AG08395 (cell line): ENCODE measurements around the gene KCTD4.
A peak's percentile ranks its signal among the peaks of the same experiment; 100 is the strongest.
"Not testable (repeated sequence)": the region's sequence is repeated elsewhere in the genome, so short reads cannot be mapped to it uniquely, and the experiment has no call there.

ENCODE experiments used
- DNase-seq: peaks from one replicate; pipeline ENCODE4 v3.0.0; 2012; ENCODE audit warnings: mixed read lengths, low spot score

KCTD4 gene

GRCh38 chr13:45200701-45201232 lies at the start of gene KCTD4:
Gene KCTD4, minus strand, starts transcription at chr13:45201045. Its CDS starts 6,478 bp downstream, at chr13:45194567.
- DNase-seq: no peak

DNA sequence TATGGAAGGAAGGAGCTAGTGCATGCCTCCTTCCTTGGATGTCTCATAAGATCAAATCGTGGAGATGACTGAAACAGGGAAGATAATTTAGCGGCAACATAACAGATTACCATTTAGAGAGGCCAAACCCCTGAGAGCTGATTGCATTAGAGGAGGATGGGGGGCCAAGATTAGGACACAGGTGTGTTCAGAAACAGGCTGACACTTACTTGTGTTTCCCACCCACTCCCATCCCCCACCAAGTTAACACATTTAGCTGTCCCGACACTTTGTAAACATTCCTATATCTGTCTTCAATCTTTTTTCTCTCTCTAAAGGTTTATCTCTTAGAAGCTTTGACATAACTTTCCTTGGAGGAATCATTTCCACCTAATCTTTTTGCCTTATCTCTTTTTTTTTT lies 48.8 kb upstream of the KCTD4 start:
- no peak for DNase-seq

GRCh38 chr13:45244736-45245135 lies 43.9 kb upstream of the KCTD4 start:
- DNase-seq: not testable (repeated sequence)

DNA sequence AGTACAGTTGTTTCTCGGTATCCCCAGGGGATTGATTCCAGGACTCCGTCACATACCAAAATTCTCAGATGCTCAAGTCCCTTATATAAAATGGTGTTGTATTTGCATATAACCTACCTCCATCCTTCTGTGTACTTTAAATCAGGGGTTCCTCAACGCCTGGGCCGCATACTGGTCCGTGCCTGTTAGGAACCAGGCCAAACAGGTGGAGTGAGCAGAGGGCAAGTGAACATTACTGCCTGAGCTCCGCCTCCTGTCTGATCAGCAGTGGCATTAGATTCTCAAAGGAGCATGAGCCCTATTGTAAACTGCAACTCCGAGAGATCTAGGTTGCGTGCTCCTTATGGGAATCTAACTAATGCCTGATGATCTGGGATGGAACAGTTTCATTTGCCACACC lies 42.2 kb upstream of the KCTD4 start:
- DNase-seq: no peak

GRCh38 chr13:45242524-45242923 lies 41.7 kb upstream of the KCTD4 start:
- no peak for DNase-seq

- peak; percentile 58 for DNase-seq
These were observed 41.2 kb upstream of the KCTD4 start for GRCh38 chr13:45242070-45242469.

DNA sequence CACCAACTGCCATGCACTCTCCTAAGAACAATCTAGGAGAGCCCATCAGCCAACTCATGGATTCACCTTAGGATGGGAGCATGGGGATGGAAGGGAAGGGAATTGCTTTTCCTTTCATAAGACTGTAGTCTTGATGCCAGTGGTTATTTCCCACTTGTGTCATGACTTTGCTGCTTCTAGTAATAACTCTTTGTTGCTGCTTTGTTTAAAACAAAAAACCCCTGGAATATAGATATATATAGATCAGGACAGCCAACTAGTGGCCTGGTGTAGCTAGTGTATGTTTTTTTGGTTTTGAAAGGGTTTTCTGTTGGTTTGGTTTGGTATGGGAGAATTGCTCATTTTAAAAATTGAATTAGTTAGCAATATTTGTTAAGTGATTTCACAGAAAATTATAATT lies 39.3 kb upstream of the KCTD4 start:
- no peak for DNase-seq

- DNase-seq: peak; percentile 52
These were observed 38.3 kb upstream of the KCTD4 start for GRCh38 chr13:45238945-45239795.

- no peak for DNase-seq
These were observed 31.7 kb upstream of the KCTD4 start for GRCh38 chr13:45232591-45232990.

DNA sequence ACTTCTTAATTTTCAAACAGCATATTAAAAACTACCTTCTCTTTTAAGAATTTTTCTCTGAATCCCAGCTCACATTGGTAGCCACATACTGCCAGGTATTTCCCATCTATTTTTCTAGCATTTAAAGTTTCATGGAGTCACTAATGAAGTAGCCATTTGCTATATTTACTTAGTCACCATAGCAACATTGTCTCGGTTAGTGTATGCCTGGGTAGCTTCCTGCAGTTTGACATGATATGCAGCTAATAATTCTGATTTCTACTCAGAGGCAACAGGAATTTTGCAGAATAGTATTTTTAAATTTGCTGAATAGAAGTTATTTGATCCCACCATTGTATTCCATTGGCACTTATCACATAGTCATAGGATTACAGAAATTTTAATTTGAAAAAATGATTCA lies 30.9 kb upstream of the KCTD4 start:
- peak; percentile 14 for DNase-seq

GRCh38 chr13:45231305-45231704 lies 30.5 kb upstream of the KCTD4 start:
- no peak for DNase-seq

- no peak for DNase-seq
These were observed 28.3 kb upstream of the KCTD4 start for GRCh38 chr13:45229172-45229571.

GRCh38 chr13:45228002-45228401 lies 27.2 kb upstream of the KCTD4 start:
- DNase-seq: no peak

DNA sequence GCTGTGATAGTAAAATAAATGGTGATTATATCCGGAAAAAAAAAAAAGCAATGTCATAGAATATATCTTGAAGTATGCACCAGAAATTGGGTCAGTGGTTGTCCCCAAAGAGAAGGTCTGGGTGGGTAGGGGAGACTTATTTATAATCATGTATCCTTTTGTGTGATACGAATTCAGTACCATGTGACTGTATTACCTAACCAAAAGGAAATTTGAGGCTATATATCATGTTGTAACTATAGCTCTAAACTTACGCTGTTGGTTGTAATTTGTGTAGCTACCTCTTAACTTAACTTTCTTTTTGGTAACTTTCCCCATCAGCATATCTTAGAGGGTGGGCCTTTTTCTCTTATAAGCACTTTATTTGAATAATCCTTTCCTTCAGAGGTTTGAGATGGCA lies 25.2 kb upstream of the KCTD4 start:
- no peak for DNase-seq

DNA sequence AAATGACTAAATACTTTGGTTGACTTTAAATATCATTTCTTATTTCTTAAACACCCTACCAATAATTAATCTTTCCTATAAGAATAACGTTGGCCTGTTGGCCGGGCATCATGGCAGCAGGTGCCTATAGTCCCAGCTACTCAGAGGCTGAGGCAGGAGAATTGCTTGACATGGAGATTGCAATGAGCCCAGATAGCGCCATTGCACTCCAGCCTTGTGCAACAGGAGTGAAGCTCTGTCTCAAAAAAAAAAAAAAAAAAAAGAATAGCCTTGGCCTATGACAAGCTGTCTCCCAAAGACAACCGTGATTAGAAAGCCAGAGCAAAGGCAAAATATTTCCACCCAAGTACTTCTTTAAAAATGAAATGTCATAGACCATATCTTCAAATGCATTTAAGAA lies 24.5 kb upstream of the KCTD4 start:
- no peak for DNase-seq

DNA sequence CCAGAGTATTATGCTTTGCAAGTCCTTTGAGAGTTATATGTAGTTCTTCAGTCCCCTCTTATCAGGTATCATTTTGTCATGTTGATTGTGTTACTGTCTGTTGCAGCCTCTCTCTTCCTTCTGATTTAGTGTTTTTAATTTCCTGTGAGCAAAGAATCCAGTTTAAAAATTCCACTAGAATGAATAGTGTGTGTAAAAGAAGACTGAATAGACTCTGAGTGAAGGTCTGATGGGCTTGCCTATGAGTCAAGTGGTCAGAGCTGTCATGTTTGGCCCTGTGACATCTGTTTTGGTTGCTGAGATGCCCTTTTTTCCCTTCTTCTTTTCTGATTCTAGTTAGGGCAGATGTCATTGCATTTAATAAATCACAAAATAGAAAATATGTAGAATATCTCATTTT lies 23.3 kb upstream of the KCTD4 start:
- DNase-seq: peak; percentile 44

GRCh38 chr13:45222919-45223318 lies 22.1 kb upstream of the KCTD4 start:
- DNase-seq: no peak

- no peak for DNase-seq
These were observed 21.7 kb upstream of the KCTD4 start for GRCh38 chr13:45222516-45222915.

DNA sequence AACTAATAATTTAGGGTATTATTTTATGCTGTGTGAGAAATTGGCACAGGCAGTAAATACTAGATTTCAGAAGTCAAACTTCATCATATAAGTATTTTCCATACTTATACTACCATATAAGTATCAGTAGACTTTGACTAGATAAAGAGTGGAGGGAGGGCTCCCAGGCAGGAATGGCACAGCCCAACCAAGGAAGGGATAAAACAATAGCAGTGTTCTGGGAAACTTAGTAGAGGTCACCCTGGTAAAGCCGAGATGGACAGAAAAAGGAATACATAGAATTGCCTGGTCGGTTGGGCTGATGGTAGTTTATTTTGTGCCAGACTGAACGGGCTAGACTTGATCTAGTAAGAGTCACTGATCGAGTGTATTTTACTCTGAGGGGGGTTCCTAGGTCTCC lies 19.6 kb upstream of the KCTD4 start:
- DNase-seq: no peak

- DNase-seq: peak; percentile 37
These were observed 19.1 kb upstream of the KCTD4 start for GRCh38 chr13:45219938-45220375.

DNA sequence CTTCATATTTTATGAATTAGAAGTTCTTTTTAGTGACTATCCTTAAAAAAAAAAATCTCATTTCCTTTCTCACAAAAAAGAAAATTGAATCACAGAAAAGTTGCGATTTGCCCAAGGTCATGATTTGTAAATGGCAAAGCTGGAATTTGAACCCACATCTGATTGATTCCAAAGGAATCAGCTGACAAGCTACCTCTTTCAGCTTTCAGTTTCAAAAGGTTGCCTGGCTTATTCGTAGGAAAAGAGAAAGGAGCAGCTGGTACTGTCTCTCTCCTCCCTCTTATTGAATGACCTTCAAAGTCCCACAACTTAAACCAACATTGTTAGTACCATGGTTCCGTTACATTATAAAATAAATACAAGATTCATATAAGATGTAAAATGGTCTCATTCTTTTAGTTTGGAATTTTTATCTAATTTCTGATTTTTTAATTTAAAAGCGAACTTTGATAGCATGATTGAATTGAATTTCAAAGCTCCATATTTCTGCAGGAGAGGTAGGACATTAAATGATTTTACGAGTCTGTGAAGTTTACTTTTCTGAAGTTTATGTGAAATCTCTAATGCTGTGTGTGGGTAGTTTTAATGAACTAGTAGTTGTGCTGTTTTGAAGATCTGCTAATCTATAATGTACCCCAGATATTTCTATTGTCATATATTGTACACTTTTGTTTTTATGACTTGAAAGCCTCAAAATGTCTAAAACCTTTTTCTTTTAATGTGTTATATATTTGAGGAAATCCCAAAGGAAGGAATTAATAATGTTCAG lies 18.5 kb upstream of the KCTD4 start:
- no peak for DNase-seq

GRCh38 chr13:45218689-45219088 lies 17.8 kb upstream of the KCTD4 start:
- DNase-seq: no peak

DNA sequence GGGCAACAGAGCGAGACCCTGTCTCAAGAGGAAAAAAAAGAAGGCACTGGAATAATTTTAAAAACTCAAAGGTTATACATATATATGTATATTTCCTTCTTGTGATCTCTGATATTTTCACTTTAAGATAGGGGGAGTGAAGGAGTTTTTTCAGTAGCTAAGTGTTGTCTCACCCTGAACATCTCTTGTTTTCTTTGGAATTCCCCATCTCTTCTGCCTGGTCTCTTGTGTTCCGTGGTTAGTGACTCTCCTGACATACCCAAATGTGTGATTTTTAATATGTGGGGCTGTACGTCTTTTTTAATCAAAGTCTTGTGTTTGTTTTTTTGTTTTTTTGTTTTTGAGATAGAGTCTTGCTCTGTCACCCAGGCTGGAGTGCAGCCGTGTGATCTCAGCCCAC lies 15.3 kb upstream of the KCTD4 start:
- no peak for DNase-seq
